Inferior parietal cortex (tissue), 1 donor: ENCODE data around the gene AGAP2.

Experiments used
- DNase-seq: peaks from one replicate; pipeline ENCODE4 v3.0.0-alpha.2; 2016; ENCODE audit errors: extremely low spot score

Gene AGAP2

GRCh38 chr12:57767876-57768275 is 29.3 kb upstream of the AGAP2 start:
- DNase-seq: no peak

GRCh38 chr12:57767305-57767698 is 28.8 kb upstream of the AGAP2 start:
- DNase-seq: no peak

- no peak for DNase-seq
Observed at GRCh38 chr12:57766464-57767304, 28.1 kb upstream of the AGAP2 start, which contains the start of gene CYP27B1. Gene CYP27B1 (minus strand): TSS chr12:57767078. CDS start chr12:57767041, 37 bp downstream.

GRCh38 chr12:57765698-57766463 is 27.3 kb upstream of the AGAP2 start:
- DNase-seq: no peak

GRCh38 chr12:57765003-57765697 is 26.6 kb upstream of the AGAP2 start:
- no peak for DNase-seq

- DNase-seq: no peak
Observed at GRCh38 chr12:57764662-57765002, 26.1 kb upstream of the AGAP2 start.

- DNase-seq: no peak
Observed at GRCh38 chr12:57763881-57764661, 25.5 kb upstream of the AGAP2 start.

- DNase-seq: no peak
Observed at GRCh38 chr12:57762463-57762862, 23.9 kb upstream of the AGAP2 start.

GRCh38 chr12:57761391-57761998 is 23.0 kb upstream of the AGAP2 start:
- no peak for DNase-seq

GRCh38 chr12:57760347-57760982 is 21.9 kb upstream of the AGAP2 start:
- DNase-seq: no peak

GRCh38 chr12:57759360-57759980 is 20.9 kb upstream of the AGAP2 start:
- no peak for DNase-seq

GRCh38 chr12:57758552-57759359 is 20.2 kb upstream of the AGAP2 start:
- DNase-seq: no peak

- no peak for DNase-seq
Observed at GRCh38 chr12:57757771-57758170, 19.2 kb upstream of the AGAP2 start.

GRCh38 chr12:57756406-57757341 is 18.1 kb upstream of the AGAP2 start:
- no peak for DNase-seq

- no peak for DNase-seq
Observed at GRCh38 chr12:57755454-57756372, 17.2 kb upstream of the AGAP2 start.

GRCh38 chr12:57755194-57755453 is 16.6 kb upstream of the AGAP2 start:
- no peak for DNase-seq

GRCh38 chr12:57754411-57755193 is 16.1 kb upstream of the AGAP2 start, which contains the start of gene MARCHF9:
Gene MARCHF9 (plus strand): TSS chr12:57755103. CDS start chr12:57755529, 426 bp downstream.
- DNase-seq: no peak
